ENCODE measurements around the gene C16orf87. TPM values are rescaled to one million over a fixed set of nuclear protein-coding genes. Genes with fewer than 3 reads are reported as not detected.
"Not testable (repeated sequence)": the region's sequence is repeated elsewhere in the genome, so short reads cannot be mapped to it uniquely, and the experiment has no call there.

The C16orf87 gene
- total RNA-seq, 1 donor from 2014 or later, result 5.3 TPM

DNA sequence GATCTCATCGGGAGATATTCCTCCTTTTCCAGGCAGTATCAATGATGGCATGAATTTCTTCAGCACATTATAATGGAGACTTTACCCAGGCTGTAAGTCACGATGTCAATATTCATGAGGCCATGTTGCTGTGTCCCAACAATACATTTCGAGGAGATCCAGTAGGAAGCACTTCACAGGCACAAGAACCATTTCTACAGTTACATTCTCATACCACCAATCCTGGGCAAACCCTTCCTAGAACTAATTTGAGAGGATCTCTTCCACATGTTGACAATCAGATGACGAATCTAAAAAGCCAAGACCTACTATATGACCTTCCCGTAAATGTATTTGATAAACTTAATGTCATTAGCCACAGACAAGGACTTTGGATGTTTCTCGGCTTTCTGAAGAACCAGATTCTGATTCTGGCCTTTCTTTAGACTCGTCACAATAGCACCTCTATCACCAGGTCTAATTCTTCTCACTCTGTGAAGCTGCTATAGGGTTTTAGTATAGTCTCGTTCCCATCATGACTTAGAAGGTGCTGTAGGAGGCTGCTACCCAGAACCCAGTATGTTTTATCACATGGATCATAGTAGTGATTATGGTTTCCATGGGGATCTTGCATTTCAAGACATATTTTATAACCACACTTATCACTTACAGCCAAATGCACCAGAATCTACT lies 40.2 kb downstream of the C16orf87 start:
- FAIRE-seq (no peak), DNase-seq (ENCODE audit: low read depth) (no peak)
- TF ChIP-seq, protein P1, sequence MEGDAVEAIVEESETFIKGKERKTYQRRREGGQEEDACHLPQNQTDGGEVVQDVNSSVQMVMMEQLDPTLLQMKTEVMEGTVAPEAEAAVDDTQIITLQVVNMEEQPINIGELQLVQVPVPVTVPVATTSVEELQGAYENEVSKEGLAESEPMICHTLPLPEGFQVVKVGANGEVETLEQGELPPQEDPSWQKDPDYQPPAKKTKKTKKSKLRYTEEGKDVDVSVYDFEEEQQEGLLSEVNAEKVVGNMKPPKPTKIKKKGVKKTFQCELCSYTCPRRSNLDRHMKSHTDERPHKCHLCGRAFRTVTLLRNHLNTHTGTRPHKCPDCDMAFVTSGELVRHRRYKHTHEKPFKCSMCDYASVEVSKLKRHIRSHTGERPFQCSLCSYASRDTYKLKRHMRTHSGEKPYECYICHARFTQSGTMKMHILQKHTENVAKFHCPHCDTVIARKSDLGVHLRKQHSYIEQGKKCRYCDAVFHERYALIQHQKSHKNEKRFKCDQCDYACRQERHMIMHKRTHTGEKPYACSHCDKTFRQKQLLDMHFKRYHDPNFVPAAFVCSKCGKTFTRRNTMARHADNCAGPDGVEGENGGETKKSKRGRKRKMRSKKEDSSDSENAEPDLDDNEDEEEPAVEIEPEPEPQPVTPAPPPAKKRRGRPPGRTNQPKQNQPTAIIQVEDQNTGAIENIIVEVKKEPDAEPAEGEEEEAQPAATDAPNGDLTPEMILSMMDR (IDR thresholded peaks at IDR 0.05; ENCODE audit: insufficient read depth, low read length, severe bottlenecking), result no peak
- no peak overlapping the region for H3K4me3 ChIP-seq (ENCODE audit: low read depth, low read length)
- H3K36me3 ChIP-seq (ENCODE audit: control insufficient read depth, insufficient read depth, low read length), result no peaks in the 10 kb centered on the region
- no peaks in the 10 kb centered on the region for H3K27me3 ChIP-seq (ENCODE audit: control insufficient read depth, insufficient read depth, low read length)

DNA sequence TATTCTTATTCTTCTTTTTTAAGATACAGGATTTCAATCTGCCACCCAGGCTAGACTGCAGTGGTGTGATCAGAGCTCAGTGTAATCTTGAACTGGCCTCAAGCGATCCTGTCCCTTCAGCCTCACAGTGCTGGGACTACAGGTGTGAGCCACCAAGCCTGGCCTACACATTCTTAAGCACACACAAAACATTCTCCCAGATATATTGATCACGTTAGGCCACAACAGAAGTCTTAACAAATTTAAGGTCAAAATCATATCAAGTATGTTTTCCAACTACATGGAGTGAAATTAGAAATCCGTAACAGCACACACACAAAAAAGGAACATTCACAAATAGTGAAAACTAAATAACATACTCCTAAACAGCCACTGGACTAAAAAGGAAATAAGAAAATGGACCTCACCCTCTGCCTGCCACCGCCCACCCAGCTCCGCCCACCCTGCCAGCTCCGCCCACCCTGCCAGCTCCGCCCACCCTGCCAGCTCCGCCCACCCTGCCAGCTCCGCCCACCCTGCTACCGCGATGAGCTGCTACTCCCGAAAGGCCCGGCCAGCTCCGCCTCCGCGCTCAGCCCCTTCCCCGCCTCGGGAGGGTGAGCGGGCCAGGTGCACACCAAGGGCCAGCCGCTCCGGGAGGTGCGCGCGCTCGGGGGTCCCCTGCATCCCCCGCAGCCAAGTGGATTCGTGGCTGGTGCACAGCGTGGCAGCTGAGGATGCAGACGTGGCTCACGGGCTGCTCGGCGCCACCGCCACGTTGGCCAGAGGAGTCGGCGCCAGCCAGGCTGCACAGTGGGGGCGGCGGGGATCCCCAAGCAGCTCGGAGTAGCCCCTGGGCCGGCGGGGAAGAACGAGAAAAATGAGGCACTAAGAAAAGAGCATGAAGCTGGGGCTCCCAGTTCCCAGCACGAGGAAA lies 41.2 kb downstream of the C16orf87 start:
- Histone ChIP-seq H3K27me3 (ENCODE audit: control insufficient read depth, insufficient read depth, low read length) (no peaks in the 10 kb centered on the region), H3K36me3 (ENCODE audit: control insufficient read depth, insufficient read depth, low read length) (no peaks in the 10 kb centered on the region), H3K4me3 (ENCODE audit: low read depth, low read length) (peak overlapping the region; percentile 63)
- DNase-seq (ENCODE audit: low read depth), result peak; percentile 35
- TF ChIP-seq, protein P1 (IDR thresholded peaks at IDR 0.05; ENCODE audit: insufficient read depth, low read length, severe bottlenecking), result no peak
- FAIRE-seq, result no peak

DNA sequence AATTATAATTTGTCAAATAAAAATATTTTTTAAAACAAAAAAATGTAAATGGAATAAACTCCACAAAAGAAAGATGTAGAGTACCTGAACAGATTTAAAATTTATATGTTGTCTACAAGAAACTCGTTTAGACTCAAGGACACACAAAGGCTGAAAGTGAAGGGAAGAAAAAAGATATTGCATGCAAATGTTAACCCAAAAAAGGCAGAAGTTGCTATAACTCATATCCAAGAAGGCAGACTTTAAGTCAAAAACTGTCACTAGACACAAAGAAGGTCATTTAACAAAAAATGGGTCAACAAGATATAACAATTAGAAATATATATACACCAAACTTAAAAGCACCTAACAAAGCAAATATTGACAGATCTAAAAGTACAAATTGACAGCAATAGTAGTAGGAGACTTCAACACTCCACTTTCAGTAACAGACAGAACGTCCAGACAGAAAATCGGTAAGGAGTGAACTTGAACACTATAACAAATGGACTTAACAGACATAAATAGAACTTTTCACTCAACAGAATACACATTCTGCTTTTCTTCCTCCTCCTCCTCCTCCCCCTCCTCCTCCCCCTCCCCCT lies 42.0 kb downstream of the C16orf87 start:
- Histone ChIP-seq H3K27me3 (ENCODE audit: control insufficient read depth, insufficient read depth, low read length) (no peaks in the 10 kb centered on the region), H3K4me3 (ENCODE audit: low read depth, low read length) (no peak overlapping the region), H3K36me3 (ENCODE audit: control insufficient read depth, insufficient read depth, low read length) (no peaks in the 10 kb centered on the region)
- FAIRE-seq (no peak), DNase-seq (ENCODE audit: low read depth) (no peak)
- TF ChIP-seq, protein P1 (IDR thresholded peaks at IDR 0.05; ENCODE audit: insufficient read depth, low read length, severe bottlenecking), result no peak

DNA sequence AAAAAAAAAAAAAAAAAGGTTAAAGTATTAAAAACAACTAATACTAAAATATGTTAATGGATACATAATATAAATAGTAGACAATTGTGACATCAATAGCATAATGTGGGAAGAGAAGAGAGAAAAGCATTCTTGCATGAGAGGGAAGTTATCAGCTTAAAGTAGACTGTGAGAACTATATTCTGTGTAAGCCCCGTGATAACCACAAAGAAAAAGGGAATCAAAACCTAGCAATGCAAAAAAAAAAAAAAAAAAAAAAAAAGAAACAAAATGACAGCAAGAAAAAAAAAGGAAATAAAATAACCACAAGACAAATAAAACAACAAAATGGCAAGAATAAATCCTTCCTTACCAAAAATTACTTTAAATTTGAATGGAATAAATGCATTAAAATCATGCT lies 43.1 kb downstream of the C16orf87 start:
- DNase-seq (ENCODE audit: low read depth) (no peak), FAIRE-seq (no peak)
- Histone ChIP-seq H3K27me3 (ENCODE audit: control insufficient read depth, insufficient read depth, low read length) (no peaks in the 10 kb centered on the region), H3K4me3 (ENCODE audit: low read depth, low read length) (no peak overlapping the region), H3K36me3 (ENCODE audit: control insufficient read depth, insufficient read depth, low read length) (no peaks in the 10 kb centered on the region)
- TF ChIP-seq, protein P1 (IDR thresholded peaks at IDR 0.05; ENCODE audit: insufficient read depth, low read length, severe bottlenecking), result no peak

DNA sequence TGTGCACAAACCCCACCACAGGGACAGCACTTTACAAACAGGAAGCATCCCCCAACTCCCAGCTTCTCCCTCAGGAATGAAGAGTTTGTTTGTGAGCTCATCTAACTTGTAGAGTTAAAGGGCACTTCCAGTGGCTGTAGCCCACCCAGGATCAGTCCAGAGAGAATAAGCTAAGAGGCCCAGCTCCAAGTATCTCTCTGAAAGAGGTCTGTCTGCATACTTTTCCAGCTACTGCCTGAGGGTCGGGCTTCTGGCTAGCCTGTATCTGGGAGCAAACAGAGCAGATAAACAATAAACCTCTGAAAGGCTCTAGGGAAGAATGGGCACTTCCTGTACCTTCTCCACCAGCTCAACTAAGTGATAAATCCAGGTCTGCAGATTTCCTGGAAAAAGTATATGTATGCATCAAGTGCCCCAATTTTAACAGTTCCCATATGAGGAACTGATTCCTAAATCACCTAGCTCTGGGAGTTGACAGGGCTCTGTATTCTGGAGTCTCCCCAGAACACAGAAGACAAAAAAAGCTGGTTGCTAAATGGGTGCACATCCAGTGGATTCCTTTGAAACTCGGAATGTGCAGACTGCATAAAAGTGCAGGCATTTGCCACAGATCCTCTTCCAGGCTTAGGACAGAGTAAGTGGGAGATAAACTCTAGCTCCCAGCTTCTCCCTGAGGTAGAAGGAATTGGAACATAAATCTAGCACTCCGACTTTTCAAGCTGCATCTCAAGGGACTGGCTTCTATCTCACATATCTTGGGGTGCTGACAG lies 45.7 kb downstream of the C16orf87 start:
- FAIRE-seq (no peak), DNase-seq (ENCODE audit: low read depth) (no peak)
- TF ChIP-seq, protein P1 (IDR thresholded peaks at IDR 0.05; ENCODE audit: insufficient read depth, low read length, severe bottlenecking), result no peak
- no peak overlapping the region for H3K4me3 ChIP-seq (ENCODE audit: low read depth, low read length)
- no peaks in the 10 kb centered on the region for H3K27me3 ChIP-seq (ENCODE audit: control insufficient read depth, insufficient read depth, low read length)
- H3K36me3 ChIP-seq (ENCODE audit: control insufficient read depth, insufficient read depth, low read length), result no peaks in the 10 kb centered on the region

DNA sequence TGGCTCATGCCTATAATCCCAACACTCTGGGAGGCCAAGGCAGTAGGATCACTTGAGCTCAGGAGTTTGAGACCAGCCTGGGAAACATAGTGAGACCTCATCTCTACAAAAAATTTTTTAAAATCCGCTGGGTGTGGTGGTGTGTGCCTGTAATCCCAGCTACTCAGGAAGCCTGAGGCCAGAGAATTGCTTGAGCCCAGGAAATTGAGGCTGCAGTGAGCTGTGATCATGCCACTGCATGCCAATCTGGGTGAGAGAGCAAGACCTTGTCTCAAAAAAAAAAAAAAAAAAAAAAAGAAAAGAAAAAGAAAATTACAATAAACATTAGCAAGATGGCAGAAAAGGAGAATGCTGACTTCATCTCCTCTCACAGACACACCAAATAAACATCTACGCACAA lies 46.4 kb downstream of the C16orf87 start:
- not testable (repeated sequence) for H3K27me3 ChIP-seq (ENCODE audit: control insufficient read depth, insufficient read depth, low read length); FAIRE-seq; H3K36me3 ChIP-seq (ENCODE audit: control insufficient read depth, insufficient read depth, low read length); H3K4me3 ChIP-seq (ENCODE audit: low read depth, low read length)
- peak; percentile 20 for DNase-seq (ENCODE audit: low read depth)
